Activated T-cell treated with anti-CD3 and anti-CD28 coated beads, Interleukin-2, amount 50 U/mL, for 4 hours (primary cell): Measurements from ENCODE around the gene VASN. TPM values are rescaled to one million over a fixed set of nuclear protein-coding genes. Genes with fewer than 3 reads are reported as not detected.

Experiments
- ATAC-seq, 2 donors: fragments of 200-7000 bp; cut with Tn5 transposase; one replicate each; pipeline ENCODE4 v1.10.0; 2021
- DNase-seq: peaks from one replicate; pipeline ENCODE4 v3.0.0-alpha.2; 2020
- H3K27me3 Mint-ChIP-seq: one replicate; pipeline ENCODE4 v1.8.0; 2021; ENCODE audit warnings: low read depth, mixed read lengths
- H3K36me3 Mint-ChIP-seq: one replicate; pipeline ENCODE4 v1.8.0; 2022; ENCODE audit warnings: mixed read lengths; ENCODE audit not compliant: insufficient read depth
- H3K4me1 Mint-ChIP-seq: one replicate; pipeline ENCODE4 v1.8.0; 2021; ENCODE audit warnings: low read depth, mixed read lengths
- H3K4me3 Mint-ChIP-seq: one replicate; pipeline ENCODE4 v1.8.0; 2021; ENCODE audit warnings: mild to moderate bottlenecking, moderate library complexity, mixed read lengths
- H3K9me3 Mint-ChIP-seq: one replicate; pipeline ENCODE4 v1.8.0; 2021; ENCODE audit warnings: mixed read lengths
- total RNA-seq, 3 donors: library from RNA; stranded (reverse); gene quantifications; one replicate each; pipeline ENCODE4 v1.2.1, GENCODE V29; 2021

The VASN gene
- total RNA-seq, 3 donors from 2014 or later = 0.30 to 0.46 (median 0.34) TPM

GRCh38 chr16:4378999-4379690 lies 7.5 kb downstream of the VASN start:
- Mint-ChIP-seq H3K27me3 (no peaks in the 10 kb centered on the region), H3K4me1 (peaks cover 2% of the 10 kb centered on the region), H3K9me3 (no peaks in the 10 kb centered on the region), H3K4me3 (no peak overlapping the region), H3K36me3 (peaks cover 4% of the 10 kb centered on the region)
- ATAC-seq = no peak
- DNase-seq = no peak

- DNase-seq (no peak), ATAC-seq (no peak)
- H3K9me3 Mint-ChIP-seq = no peaks in the 10 kb centered on the region
- peaks cover 4% of the 10 kb centered on the region for H3K36me3 Mint-ChIP-seq
- no peak overlapping the region for H3K4me3 Mint-ChIP-seq
- H3K4me1 Mint-ChIP-seq = peaks cover 2% of the 10 kb centered on the region
- no peaks in the 10 kb centered on the region for H3K27me3 Mint-ChIP-seq
Measured at GRCh38 chr16:4380119-4381063, 8.7 kb downstream of the VASN start.

GRCh38 chr16:4381072-4381934 lies 9.7 kb downstream of the VASN start:
- DNase-seq (no peak), ATAC-seq (no peak)
- H3K27me3 Mint-ChIP-seq = no peaks in the 10 kb centered on the region
- peaks cover 2% of the 10 kb centered on the region for H3K4me1 Mint-ChIP-seq
- H3K4me3 Mint-ChIP-seq = no peak overlapping the region
- peaks cover 1% of the 10 kb centered on the region for H3K36me3 Mint-ChIP-seq
- H3K9me3 Mint-ChIP-seq = no peaks in the 10 kb centered on the region

- no peak for ATAC-seq
Measured at GRCh38 chr16:4381935-4382794, 10.5 kb downstream of the VASN start.

GRCh38 chr16:4382795-4383357 lies 11.2 kb downstream of the VASN start:
- no peak overlapping the region for H3K4me3 Mint-ChIP-seq
- H3K4me1 Mint-ChIP-seq = no peaks in the 10 kb centered on the region
- H3K27me3 Mint-ChIP-seq = no peaks in the 10 kb centered on the region
- peaks cover 1% of the 10 kb centered on the region for H3K36me3 Mint-ChIP-seq
- ATAC-seq = no peak
- DNase-seq = no peak
- H3K9me3 Mint-ChIP-seq = no peaks in the 10 kb centered on the region

More at GRCh38 chr16:4381935-4382794, 10.5 kb downstream of the VASN start:
- H3K4me1 Mint-ChIP-seq = no peaks in the 10 kb centered on the region
- H3K4me3 Mint-ChIP-seq = no peak overlapping the region
- no peaks in the 10 kb centered on the region for H3K27me3 Mint-ChIP-seq
- peaks cover 1% of the 10 kb centered on the region for H3K36me3 Mint-ChIP-seq
- H3K9me3 Mint-ChIP-seq = no peaks in the 10 kb centered on the region
- no peak for DNase-seq

GRCh38 chr16:4383591-4384444 lies 12.2 kb downstream of the VASN start:
- Mint-ChIP-seq H3K9me3 (no peaks in the 10 kb centered on the region), H3K4me3 (no peak overlapping the region), H3K27me3 (no peaks in the 10 kb centered on the region), H3K4me1 (no peaks in the 10 kb centered on the region), H3K36me3 (peaks cover 1% of the 10 kb centered on the region)
- DNase-seq = no peak
- ATAC-seq = no peak

GRCh38 chr16:4384509-4384942 lies 12.9 kb downstream of the VASN start:
- H3K4me1 Mint-ChIP-seq = no peaks in the 10 kb centered on the region
- DNase-seq (no peak), ATAC-seq (no peak)
- no peaks in the 10 kb centered on the region for H3K27me3 Mint-ChIP-seq
- H3K36me3 Mint-ChIP-seq = peaks cover 1% of the 10 kb centered on the region
- H3K9me3 Mint-ChIP-seq = no peaks in the 10 kb centered on the region
- H3K4me3 Mint-ChIP-seq = no peak overlapping the region

GRCh38 chr16:4385066-4385788 lies 13.6 kb downstream of the VASN start:
- Mint-ChIP-seq H3K4me1 (no peaks in the 10 kb centered on the region), H3K36me3 (peaks cover 6% of the 10 kb centered on the region), H3K4me3 (no peak overlapping the region), H3K9me3 (no peaks in the 10 kb centered on the region), H3K27me3 (no peaks in the 10 kb centered on the region)
- no peak for ATAC-seq
- DNase-seq = no peak

GRCh38 chr16:4385789-4386450 lies 14.3 kb downstream of the VASN start:
- no peak overlapping the region for H3K4me3 Mint-ChIP-seq
- ATAC-seq = no peak

GRCh38 chr16:4386451-4386805 lies 14.8 kb downstream of the VASN start:
- Mint-ChIP-seq H3K36me3 (peaks cover 6% of the 10 kb centered on the region), H3K9me3 (no peaks in the 10 kb centered on the region), H3K27me3 (no peaks in the 10 kb centered on the region), H3K4me3 (no peak overlapping the region), H3K4me1 (no peaks in the 10 kb centered on the region)
- no peak for ATAC-seq
- DNase-seq = no peak

More at GRCh38 chr16:4385789-4386450, 14.3 kb downstream of the VASN start:
- Mint-ChIP-seq H3K27me3 (no peaks in the 10 kb centered on the region), H3K9me3 (no peaks in the 10 kb centered on the region), H3K4me1 (no peaks in the 10 kb centered on the region), H3K36me3 (peaks cover 6% of the 10 kb centered on the region)
- no peak for DNase-seq

- DNase-seq (no peak), ATAC-seq (no peak)
- Mint-ChIP-seq H3K27me3 (no peaks in the 10 kb centered on the region), H3K9me3 (no peaks in the 10 kb centered on the region), H3K4me3 (no peak overlapping the region), H3K4me1 (no peaks in the 10 kb centered on the region), H3K36me3 (peaks cover 6% of the 10 kb centered on the region)
Measured at GRCh38 chr16:4386951-4387565, 15.4 kb downstream of the VASN start.
